Activated T-helper 1 cell treated with Interleukin-2 at 50 U/mL for 16 hours (primary cell): ENCODE measurements around the gene PPIP5K1.
"Not testable (repeated sequence)": the region's sequence is repeated elsewhere in the genome, so short reads cannot be mapped to it uniquely, and the experiment has no call there.

ENCODE experiments used
- DNase-seq: peaks from one replicate; pipeline ENCODE4 v3.0.0-alpha.2; 2020; ENCODE audit warnings: low read depth

The PPIP5K1 gene

GRCh38 chr15:43589778-43590466 is at the start of gene PPIP5K1:
Gene PPIP5K1 (minus strand): TSS chr15:43590208. CDS start chr15:43584504, 5,704 bp downstream.
- DNase-seq, result not testable (repeated sequence)

DNA sequence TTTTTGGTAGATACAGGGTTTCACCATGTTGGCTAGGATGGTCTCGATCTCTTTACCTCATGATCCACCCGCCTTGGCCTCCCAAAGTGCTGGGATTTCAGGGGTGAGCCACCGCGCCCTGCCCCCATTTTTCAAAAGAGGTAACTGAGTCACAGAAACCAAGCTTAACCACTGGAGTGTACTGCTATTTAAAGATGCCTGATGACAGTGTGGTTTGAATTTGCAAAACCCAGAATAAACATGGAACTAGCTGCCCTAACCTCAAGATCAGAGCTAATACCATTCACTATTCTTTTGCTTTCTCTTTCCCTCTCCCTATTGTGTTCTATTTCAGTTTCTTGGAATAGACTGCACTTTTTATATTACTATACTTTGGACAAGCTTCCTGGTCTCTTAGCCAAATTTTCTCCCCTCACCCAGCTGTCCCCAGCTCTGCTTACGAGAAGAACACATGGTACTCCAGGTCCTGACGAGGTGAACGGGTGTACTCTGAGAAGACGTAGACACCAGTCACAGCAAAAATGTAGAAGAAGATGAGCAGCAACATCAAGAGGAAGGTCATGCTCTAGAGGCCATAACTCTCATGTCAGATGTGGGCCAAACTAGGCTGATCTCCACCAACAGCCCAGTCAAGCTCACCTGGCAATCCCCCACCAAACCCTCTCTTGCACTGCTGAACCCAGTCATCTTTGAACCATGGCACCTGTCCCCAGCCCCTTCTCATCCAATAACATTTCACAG is 48.6 kb upstream of the PPIP5K1 start:
- DNase-seq, result not testable (repeated sequence)

DNA sequence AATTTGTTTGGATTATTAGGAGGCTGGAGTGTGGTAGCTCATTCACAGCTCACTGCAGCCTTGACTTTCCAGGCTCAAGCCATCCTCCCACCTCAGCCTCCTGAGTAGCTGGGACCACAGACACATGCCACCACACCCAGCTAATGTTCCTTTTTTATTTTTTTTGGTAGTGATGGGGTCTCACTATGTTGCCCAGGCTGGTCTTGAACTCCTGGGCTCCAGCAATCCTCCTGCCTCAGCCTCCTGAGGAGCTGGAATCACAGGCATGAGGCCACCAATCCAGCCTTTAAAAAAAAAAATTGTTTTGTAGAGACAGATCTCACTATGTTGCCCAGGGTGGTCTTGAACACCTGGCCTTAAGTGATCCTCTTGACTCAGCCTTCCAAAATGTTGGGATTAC is 36.9 kb upstream of the PPIP5K1 start:
- not testable (repeated sequence) for DNase-seq

GRCh38 chr15:43625106-43625505 is 35.1 kb upstream of the PPIP5K1 start:
- no peak for DNase-seq

GRCh38 chr15:43622068-43622799 is 32.2 kb upstream of the PPIP5K1 start:
- DNase-seq, result not testable (repeated sequence)

DNA sequence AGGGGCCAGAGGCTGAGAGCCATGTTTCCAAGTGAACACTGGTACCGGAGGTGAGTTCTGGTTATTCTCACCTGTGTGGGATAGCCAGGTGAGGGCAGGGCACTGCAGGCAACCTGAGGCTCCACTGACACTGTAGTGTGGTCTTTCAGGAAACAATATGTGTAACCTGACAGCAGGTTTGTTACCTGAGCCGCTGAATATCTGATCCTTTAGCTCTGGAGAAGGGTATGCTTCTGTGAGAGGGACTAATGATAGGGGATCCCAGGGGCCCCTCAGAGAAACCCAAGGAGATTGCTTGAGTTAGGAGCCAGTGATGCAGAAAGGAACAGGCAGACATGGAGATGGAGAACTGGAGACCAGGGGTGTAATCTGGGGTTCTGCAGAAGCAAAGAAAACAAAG is 28.7 kb upstream of the PPIP5K1 start, which contains the start of gene STRC:
Gene STRC (minus strand): TSS at position 101 of the 400 bp plus-strand sequence. CDS start 78 bp downstream, at position 23.
- DNase-seq, result not testable (repeated sequence)

DNA sequence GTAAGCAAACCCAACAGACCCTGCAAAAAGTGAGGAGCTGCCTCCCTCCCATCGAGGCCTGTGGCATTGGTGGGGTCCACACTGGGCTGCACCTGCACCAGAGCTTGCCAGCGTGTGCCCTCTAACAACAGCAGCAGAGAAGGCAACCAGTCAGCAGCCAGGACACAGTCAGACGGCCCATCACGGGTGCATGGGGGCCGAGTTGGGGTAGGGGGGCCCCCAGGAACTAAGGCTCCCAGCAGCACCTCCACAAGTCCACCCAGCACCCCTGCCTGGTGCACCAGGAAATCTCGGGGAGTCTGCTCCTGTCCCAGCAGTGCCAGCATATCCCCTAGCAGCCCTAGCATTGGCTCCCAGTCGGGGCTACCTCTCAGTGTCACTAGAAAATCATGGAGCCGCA is 27.7 kb upstream of the PPIP5K1 start:
- not testable (repeated sequence) for DNase-seq

GRCh38 chr15:43602233-43602632 is 12.2 kb upstream of the PPIP5K1 start:
- DNase-seq, result not testable (repeated sequence)

DNA sequence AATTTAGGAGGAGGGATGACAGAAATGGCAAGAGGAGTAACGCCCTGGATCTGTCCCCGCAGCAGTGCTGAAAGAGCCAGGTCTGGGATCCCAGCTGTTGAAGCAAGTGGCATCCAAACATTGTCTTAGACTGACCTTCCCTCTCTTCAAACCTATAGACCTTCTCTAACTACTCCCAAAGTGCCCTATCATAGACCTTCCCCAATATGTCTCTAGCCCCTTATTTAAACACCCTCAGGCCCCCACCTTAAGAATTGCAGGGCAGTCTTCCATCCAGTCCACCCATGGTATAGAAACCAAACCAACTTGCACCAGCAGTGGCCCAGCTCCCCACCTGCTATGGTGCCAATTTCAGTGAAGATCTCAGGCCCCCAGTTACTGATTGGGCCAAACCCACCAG is 10.2 kb upstream of the PPIP5K1 start:
- DNase-seq, result not testable (repeated sequence)

GRCh38 chr15:43599131-43599530 is 9.1 kb upstream of the PPIP5K1 start:
- not testable (repeated sequence) for DNase-seq

GRCh38 chr15:43593328-43594190 is 3.6 kb upstream of the PPIP5K1 start, which contains the start of gene CKMT1B:
Gene CKMT1B (plus strand): TSS chr15:43594027. CDS start chr15:43594219, 192 bp downstream.
- DNase-seq, result not testable (repeated sequence)

DNA sequence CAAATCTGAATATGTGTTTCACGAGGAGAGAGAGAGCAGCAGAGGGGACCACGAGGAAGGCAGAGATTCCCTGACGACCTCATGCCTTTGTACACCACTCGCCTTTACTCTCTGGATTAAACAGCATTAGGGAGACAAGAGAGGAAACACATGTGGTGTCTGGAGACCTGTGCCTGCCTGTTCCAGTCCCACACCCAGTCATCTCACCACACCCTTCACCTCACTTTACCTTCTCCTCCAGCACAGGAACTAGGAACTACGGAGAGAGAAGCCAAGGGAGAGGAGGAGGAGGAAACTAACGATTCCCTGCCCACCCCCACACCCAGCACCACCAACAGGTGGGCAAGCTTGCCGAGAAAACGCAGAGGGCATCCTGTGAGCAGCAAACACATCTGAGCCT is 2.8 kb upstream of the PPIP5K1 start:
- not testable (repeated sequence) for DNase-seq

- not testable (repeated sequence) for DNase-seq
Measured at GRCh38 chr15:43574607-43575006, 15.4 kb downstream of the PPIP5K1 start.

- DNase-seq, result not testable (repeated sequence)
Measured at GRCh38 chr15:43566615-43567014, 23.4 kb downstream of the PPIP5K1 start.

GRCh38 chr15:43563793-43564192 is 26.2 kb downstream of the PPIP5K1 start:
- not testable (repeated sequence) for DNase-seq

DNA sequence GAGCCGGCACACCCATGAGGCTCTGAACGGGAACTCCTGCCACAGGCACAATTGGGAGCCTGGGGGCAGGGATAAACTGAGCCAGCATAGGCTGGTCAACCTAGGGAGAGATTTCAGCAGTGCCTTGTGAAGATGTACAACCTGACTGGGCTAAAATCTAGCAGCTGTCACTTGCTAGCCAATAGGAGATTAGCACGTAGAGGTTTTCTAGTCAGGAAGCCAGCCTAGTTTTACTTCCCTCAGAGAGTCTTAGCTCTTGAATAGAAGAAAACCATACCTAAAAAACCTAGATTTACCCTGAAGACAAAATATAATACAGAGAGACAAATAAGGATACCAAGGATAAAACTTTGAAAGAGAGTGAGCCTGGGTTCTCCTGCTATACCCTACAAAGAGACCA is 27.3 kb downstream of the PPIP5K1 start:
- DNase-seq, result not testable (repeated sequence)

DNA sequence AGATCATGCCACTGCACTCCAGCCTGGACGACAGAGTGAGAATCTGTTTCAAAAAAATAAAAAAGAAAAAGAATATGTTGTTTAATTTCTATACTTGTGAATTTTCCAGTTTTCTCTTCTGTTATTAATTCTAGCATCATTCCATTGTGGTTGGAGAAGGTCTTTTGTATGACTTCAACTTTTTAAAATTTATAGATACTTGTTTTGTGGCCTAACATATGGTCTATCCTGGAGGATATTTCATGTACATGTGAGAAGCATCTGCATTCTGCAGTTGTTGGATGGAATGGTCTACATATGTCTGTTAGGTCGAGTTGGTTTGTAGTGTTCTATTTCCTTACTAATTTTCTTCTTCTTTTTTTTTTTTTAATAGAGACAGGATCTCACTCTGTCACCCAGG is 37.0 kb downstream of the PPIP5K1 start:
- no peak for DNase-seq

DNA sequence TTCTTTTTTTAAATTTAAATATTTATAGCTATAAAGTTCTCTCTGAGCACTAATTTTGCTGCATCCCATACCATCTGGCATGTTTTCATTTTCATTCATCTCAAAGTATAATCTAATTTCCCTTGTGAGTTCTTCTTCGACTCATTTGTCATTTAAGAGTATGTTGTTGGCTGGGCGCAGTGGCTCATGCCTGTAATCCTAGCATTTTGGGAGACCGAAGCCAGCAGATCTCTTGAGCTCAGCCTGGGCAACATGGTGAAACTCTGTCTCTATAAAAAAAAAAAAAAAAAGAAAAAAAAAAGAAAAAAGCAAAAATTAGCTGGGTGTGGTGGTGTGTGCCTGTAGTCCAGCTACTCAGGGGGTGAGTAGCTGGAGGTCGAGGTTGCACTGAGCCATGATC is 37.8 kb downstream of the PPIP5K1 start:
- no peak for DNase-seq

DNA sequence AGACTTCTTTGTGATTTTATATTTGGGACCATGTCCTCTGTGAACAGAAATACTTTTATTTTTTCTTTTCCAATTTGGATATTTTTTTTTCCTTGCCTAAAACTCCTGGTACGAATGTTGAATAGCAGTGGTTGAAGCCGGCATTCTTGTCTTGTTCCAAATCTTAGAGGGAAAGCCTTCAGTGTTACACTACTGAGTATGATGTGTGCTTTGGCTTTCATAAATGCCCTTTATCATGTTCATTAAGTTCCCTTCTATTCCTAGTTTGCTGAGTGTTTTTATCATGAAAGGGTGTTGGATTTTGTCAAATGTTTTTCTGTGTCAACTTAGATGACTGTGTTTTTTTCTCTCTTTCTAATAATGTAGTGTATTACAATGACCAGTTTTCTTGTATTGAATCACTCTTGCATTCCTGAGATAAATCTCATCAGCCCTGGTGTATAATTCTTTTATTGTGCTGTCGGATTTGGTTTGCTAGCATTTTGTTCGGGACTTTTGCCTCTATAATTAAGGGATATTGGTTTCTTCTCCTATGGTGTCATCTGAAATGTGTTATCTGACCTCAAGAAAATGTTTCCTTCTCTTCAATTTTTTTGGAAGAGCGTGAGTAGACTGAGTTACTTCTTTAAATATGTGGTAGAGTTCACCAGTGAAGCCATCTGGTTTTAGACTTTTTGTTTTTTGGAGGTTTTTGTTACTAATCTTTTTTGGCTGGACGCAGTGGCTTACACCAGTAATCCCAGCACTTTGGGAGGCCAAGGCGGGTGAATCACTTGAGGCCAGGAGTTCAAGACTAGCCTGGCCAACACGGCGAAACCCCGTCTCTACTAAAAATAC is 39.3 kb downstream of the PPIP5K1 start:
- no peak for DNase-seq

DNA sequence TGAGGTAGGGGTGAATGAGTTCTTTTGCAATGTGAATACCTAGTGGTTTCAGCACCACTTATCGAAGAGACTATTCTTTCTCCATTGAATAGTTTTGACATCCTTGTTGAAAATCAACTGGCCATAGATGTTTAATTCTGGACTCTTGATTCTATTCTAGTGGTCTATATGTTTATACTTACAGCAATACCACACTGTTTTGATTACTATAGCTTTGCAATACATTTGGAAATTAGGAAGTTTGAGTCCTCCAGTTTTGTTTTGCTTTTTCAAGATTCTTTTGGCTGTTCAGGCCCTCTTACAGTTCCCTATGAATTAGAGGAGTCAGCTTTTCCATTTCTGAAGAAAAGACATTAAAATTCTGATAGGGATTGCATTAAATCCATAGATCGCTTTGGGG is 42.5 kb downstream of the PPIP5K1 start:
- DNase-seq, result no peak
